Vagina (tissue), 2 donors: ENCODE results near the gene SEC23A.

Experiments used
- CTCF ChIP-seq, 3 experiments: fragments of 450-650 bp in 2 of 3; fragments of 200-600 bp in 1 of 3; sonication (generic) in 1 of 3; IDR thresholded peaks; one replicate each; pipeline ENCODE4 v1.5.1; 2017 to 2019; ENCODE audit warnings: antibody characterized with exemption in 3 of 3, mild to moderate bottlenecking in 2 of 3, moderate library complexity in 2 of 3
- POLR2A ChIP-seq, 2 donors: fragments of 450-650 bp; IDR thresholded peaks; one replicate each; pipeline ENCODE4 v1.6.1; 2017; ENCODE audit warnings: antibody characterized with exemption in 2 of 2, mild to moderate bottlenecking in 2 of 2, moderate library complexity in 2 of 2
- POLR2AphosphoS5 ChIP-seq, 2 donors: sonication (generic); formaldehyde crosslinking; IDR thresholded peaks; one replicate each; pipeline ENCODE4 v1.9.0; 2017; ENCODE audit warnings: antibody characterized with exemption in 2 of 2, mild to moderate bottlenecking in 2 of 2, low read depth in 1 of 2; ENCODE audit not compliant: insufficient read depth in 1 of 2

DNA sequence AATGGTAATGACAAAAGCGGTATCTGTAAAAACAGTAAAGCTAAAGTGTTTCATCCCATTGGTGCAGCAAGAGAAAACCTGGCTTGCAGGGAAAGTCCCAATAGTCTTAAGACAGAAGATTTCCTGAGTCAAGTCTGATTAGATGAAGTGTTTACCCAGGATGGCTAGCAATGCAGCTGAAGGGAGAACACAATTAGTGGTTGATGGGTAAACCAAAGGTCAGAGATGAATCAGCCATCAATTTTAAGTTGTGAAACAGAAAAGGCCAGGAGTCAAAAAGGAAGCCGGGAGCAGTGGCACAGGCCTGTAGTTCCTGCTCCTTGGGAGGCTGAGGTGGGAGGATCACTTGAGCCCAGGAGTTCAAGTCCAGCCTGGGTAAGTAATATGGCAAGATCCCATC is 52.6 kb downstream of the SEC23A start:
- TF ChIP-seq CTCF (IDR thresholded peaks at IDR 0.05) (no peak), POLR2AphosphoS5 (IDR thresholded peaks at IDR 0.05; ENCODE audit: insufficient read depth in 1 of 2, low read depth in 1 of 2) (no peak), POLR2A (IDR thresholded peaks at IDR 0.05) (no peak)
